MM.1S (cell line): Measurements from ENCODE around the gene TULP3.

Experiments used
- DNase-seq: peaks from one replicate; pipeline ENCODE4 v3.0.0-alpha.2; 2015
- H2AFZ ChIP-seq: fragments of 300-600 bp; sonication (generic); 2 replicates; pipeline ENCODE4 v1.6.0; 2016; ENCODE audit warnings: antibody characterized with exemption, low read length
- H3F3A ChIP-seq: fragments of 300-600 bp; sonication (generic); 2 replicates; pipeline ENCODE4 v1.6.1; 2016; ENCODE audit warnings: mild to moderate bottlenecking, antibody characterized with exemption, low read length, moderate library complexity, mixed read lengths; ENCODE audit not compliant: insufficient read depth
- H3K27ac ChIP-seq: fragments of 300-600 bp; sonication (generic); 2 replicates; pipeline ENCODE4 v1.5.1; 2016; ENCODE audit warnings: mild to moderate bottlenecking, low read length
- H3K27me3 ChIP-seq: fragments of 300-600 bp; sonication (generic); replicated peaks from 2 replicates; pipeline ENCODE4 v1.6.0; 2016; ENCODE audit warnings: low read length; ENCODE audit not compliant: insufficient read depth
- H3K36me3 ChIP-seq: fragments of 300-600 bp; sonication (generic); replicated peaks from 2 replicates; pipeline ENCODE4 v1.6.1; 2016; ENCODE audit warnings: mild to moderate bottlenecking, low read length, mixed read lengths; ENCODE audit not compliant: insufficient read depth
- H3K4me1 ChIP-seq: fragments of 300-600 bp; sonication (generic); 2 replicates; pipeline ENCODE4 v1.6.1; 2016; ENCODE audit warnings: low read length, mixed read lengths
- H3K4me2 ChIP-seq: fragments of 300-600 bp; sonication (generic); 2 replicates; pipeline ENCODE4 v1.6.0; 2016; ENCODE audit warnings: low read depth, low read length
- H3K4me3 ChIP-seq: fragments of 300-600 bp; sonication (generic); 2 replicates; pipeline ENCODE4 v1.5.1; 2016; ENCODE audit warnings: low read length, mixed read lengths
- H3K79me2 ChIP-seq: fragments of 300-600 bp; sonication (generic); 2 replicates; pipeline ENCODE4 v1.6.1; 2016; ENCODE audit warnings: mixed run types, low read length, mixed read lengths
- H3K9ac ChIP-seq: fragments of 300-600 bp; sonication (generic); 2 replicates; pipeline ENCODE4 v1.6.1; 2016; ENCODE audit warnings: low read length, mixed read lengths
- H3K9me2 ChIP-seq: fragments of 300-600 bp; sonication (generic); replicated peaks from 2 replicates; pipeline ENCODE4 v1.6.1; 2016; ENCODE audit warnings: mild to moderate bottlenecking, low read length, mixed read lengths; ENCODE audit not compliant: insufficient read depth
- H3K9me3 ChIP-seq: fragments of 300-600 bp; sonication (generic); replicated peaks from 2 replicates; pipeline ENCODE4 v1.6.1; 2016; ENCODE audit warnings: mild to moderate bottlenecking, low read length, mixed read lengths; ENCODE audit not compliant: insufficient read depth
- H4K20me1 ChIP-seq: fragments of 300-600 bp; sonication (generic); 2 replicates; pipeline ENCODE4 v1.6.1; 2016; ENCODE audit warnings: mild to moderate bottlenecking, low read length, moderate library complexity, mixed read lengths; ENCODE audit not compliant: insufficient read depth
- EZH2 ChIP-seq: fragments of 300-600 bp; sonication (generic); optimal IDR thresholded peaks from 2 replicates; pipeline ENCODE3; 2017; ENCODE audit warnings: low read depth, mild to moderate bottlenecking, antibody characterized with exemption, low read length, mixed read lengths
- EZH2phosphoT487 ChIP-seq: fragments of 300-600 bp; sonication (generic); IDR thresholded peaks from 2 replicates; pipeline ENCODE4 v1.6.1; 2018; ENCODE audit warnings: antibody characterized with exemption, low read length
- TF ChIP-seq, protein P1 (sequence below): fragments of 300-600 bp; sonication (generic); IDR thresholded peaks from 2 replicates; pipeline ENCODE4 v1.5.1; 2016; ENCODE audit warnings: antibody characterized with exemption, low read length, mixed read lengths

The TULP3 gene

DNA sequence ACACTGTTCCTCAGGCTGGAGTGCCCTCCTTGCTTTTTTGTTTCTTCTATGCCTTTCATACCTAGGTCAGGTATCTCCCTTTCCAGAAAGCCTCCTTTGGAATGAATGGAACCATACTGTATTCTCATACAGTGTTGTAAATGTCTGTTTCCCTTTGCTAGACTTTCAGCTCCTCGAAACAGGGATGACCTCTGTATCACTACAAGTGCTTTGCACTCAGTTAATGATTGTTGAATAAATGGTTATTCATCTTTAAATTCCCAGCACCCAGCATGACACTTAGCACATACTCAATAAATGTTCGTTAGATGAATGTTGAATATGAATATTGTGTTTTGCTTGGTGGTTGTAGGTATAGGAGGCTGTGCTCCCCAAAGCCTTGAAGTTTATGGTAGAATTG is 5.9 kb upstream of the TULP3 start:
- Histone ChIP-seq H4K20me1 (no peaks in the 10 kb centered on the region), H3F3A (0 out of 2 replicates have a peak, but pooled peaks cover 3% of the 10 kb centered on the region), H3K9me2 (no peaks in the 10 kb centered on the region), H3K9ac (no peak overlapping the region), H3K27ac (no peak overlapping the region), H3K79me2 (peaks cover 35% of the 10 kb centered on the region), H3K36me3 (no peaks in the 10 kb centered on the region), H3K4me3 (no peak overlapping the region), H3K4me2 (no peak overlapping the region), H3K27me3 (no peaks in the 10 kb centered on the region), H3K4me1 (no peaks in the 10 kb centered on the region), H2AFZ (no peak overlapping the region), H3K9me3 (no peaks in the 10 kb centered on the region)
- no peak for TF ChIP-seq EZH2
- DNase-seq: no peak

DNA sequence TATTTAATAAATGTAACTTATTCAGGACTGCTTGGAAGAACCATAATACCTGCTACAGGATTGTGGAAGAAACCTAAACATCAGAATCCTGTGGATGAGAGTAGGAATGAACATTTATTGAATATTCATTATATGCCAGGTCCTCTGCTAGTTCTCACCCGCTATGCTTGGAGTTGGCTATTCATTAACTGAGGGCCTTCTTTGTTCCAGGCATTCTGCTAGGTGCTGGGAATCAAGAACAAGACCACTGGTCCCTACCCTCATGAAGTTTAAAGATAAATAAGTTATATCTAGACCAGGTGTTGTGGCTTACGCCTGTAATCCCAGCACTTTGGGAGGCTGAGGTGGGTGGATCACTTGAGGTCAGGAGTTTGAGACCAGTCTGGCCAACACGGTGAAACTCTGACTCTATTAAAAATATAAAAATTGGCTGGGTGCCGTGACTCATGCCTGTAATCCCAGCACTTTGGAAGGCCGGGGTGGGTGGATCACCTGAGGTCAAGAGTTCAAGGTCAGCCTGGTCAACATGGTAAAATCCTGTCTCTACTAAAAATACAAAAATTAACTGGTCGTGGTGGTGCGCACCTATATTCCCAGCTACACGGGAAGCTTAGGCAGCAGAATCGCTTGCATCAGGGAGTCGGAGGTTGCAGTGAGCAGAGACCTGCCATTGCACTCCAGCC is 3.8 kb upstream of the TULP3 start:
- H3K27me3 ChIP-seq: no peaks in the 10 kb centered on the region
- no peak overlapping the region for H3K27ac ChIP-seq
- TF ChIP-seq EZH2: no peak
- TF ChIP-seq, protein P1, sequence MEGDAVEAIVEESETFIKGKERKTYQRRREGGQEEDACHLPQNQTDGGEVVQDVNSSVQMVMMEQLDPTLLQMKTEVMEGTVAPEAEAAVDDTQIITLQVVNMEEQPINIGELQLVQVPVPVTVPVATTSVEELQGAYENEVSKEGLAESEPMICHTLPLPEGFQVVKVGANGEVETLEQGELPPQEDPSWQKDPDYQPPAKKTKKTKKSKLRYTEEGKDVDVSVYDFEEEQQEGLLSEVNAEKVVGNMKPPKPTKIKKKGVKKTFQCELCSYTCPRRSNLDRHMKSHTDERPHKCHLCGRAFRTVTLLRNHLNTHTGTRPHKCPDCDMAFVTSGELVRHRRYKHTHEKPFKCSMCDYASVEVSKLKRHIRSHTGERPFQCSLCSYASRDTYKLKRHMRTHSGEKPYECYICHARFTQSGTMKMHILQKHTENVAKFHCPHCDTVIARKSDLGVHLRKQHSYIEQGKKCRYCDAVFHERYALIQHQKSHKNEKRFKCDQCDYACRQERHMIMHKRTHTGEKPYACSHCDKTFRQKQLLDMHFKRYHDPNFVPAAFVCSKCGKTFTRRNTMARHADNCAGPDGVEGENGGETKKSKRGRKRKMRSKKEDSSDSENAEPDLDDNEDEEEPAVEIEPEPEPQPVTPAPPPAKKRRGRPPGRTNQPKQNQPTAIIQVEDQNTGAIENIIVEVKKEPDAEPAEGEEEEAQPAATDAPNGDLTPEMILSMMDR: no peak
- no peak for TF ChIP-seq EZH2phosphoT487
- H3K4me2 ChIP-seq: no peak overlapping the region
- no peak overlapping the region for H2AFZ ChIP-seq
- H3K9me3 ChIP-seq: no peaks in the 10 kb centered on the region
- H3K9ac ChIP-seq: no peak overlapping the region
- H3K79me2 ChIP-seq: peaks cover 20% of the 10 kb centered on the region
- DNase-seq: no peak
- H3K4me3 ChIP-seq: no peak overlapping the region
- H3K9me2 ChIP-seq: no peaks in the 10 kb centered on the region
- H3F3A ChIP-seq: 0 out of 2 replicates have a peak, but pooled peaks cover 3% of the 10 kb centered on the region
- no peaks in the 10 kb centered on the region for H4K20me1 ChIP-seq
- H3K4me1 ChIP-seq: 0 out of 2 replicates have a peak, but pooled peaks cover 4% of the 10 kb centered on the region
- no peaks in the 10 kb centered on the region for H3K36me3 ChIP-seq

DNA sequence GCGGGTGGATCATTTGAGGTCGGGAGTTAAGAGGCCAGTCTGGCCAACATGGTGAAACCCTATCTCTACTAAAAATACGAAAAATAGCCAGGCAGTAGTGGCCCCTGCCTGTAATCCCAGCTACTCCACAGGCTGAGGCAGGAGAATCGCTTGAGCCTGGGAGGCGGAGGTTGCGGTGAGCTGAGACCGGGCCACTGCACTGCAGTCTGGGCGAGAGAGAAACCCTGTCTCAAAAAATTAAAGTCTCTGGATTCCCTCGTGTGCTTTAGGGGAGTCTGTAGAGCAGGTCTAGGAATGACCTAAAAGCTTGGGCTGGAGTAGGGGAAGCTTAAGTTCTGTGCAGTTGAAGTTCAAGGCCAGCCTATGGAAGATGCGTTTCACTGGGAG is 697 bp upstream of the TULP3 start:
- H3K9me2 ChIP-seq: no peaks in the 10 kb centered on the region
- peak overlapping the region; percentile 74 for H2AFZ ChIP-seq
- H3K9me3 ChIP-seq: no peaks in the 10 kb centered on the region
- H3K27me3 ChIP-seq: no peaks in the 10 kb centered on the region
- H3F3A ChIP-seq: 0 out of 2 replicates have a peak, but pooled peaks cover 3% of the 10 kb centered on the region
- H3K9ac ChIP-seq: peak overlapping the region; percentile 70
- H3K4me1 ChIP-seq: 0 out of 2 replicates have a peak, but pooled peaks cover 4% of the 10 kb centered on the region
- peak overlapping the region; percentile 81 for H3K4me3 ChIP-seq
- no peak for DNase-seq
- no peaks in the 10 kb centered on the region for H3K36me3 ChIP-seq
- no peaks in the 10 kb centered on the region for H4K20me1 ChIP-seq
- peak overlapping the region; percentile 77 for H3K4me2 ChIP-seq
- H3K27ac ChIP-seq: peak overlapping the region; percentile 36; the same call in 1 of the 2 replicates
- peaks cover 7% of the 10 kb centered on the region for H3K79me2 ChIP-seq
- TF ChIP-seq, protein P1: no peak
- TF ChIP-seq EZH2phosphoT487 (no peak), EZH2 (no peak)
